H1 (cell line): ENCODE data around the gene HMX1. TPM values are rescaled to one million over a fixed set of nuclear protein-coding genes. Genes with fewer than 3 reads are reported as not detected.

Source experiments
- CTCF ChIA-PET: fragments of 300-600 bp; sonication (Branson Sonifier 250); formaldehyde crosslinking; loops from one replicate; lab custom pipeline; 2021; ENCODE audit not compliant: partially characterized antibody; lab: Charles Lee
- POLR2A ChIA-PET: fragments of 300-600 bp; sonication (Branson Sonifier 250); formaldehyde crosslinking; loops from one replicate; lab custom pipeline; 2021; ENCODE audit warnings: inconsistent platforms; ENCODE audit not compliant: partially characterized antibody; lab: Charles Lee
- DNase-seq, 2 experiments: peaks; one replicate each; pipeline versions ENCODE4 v3.0.0 to v3.0.0-alpha.2; 2010 to 2022; ENCODE audit warnings: low spot score in 2 of 2, low read depth in 1 of 2, mixed read lengths in 1 of 2
- FAIRE-seq: peaks from 2 replicates; lab custom pipeline; 2011; peaks lifted over from hg19 to GRCh38; lab: Jason Lieb, UNC
- H2AFZ ChIP-seq: 2 replicates; pipeline ENCODE4 v1.8.1; 2012; ENCODE audit warnings: low read length, inconsistent platforms
- H2AK5ac ChIP-seq: 2 replicates; pipeline ENCODE4 v1.6.1; 2013; ENCODE audit warnings: low read depth, low read length
- H2BK120ac ChIP-seq: replicated peaks from 2 replicates; pipeline ENCODE3; 2013; ENCODE audit warnings: low read depth, low read length, inconsistent platforms
- H2BK12ac ChIP-seq: 2 replicates; pipeline ENCODE4 v1.6.1; 2013; ENCODE audit warnings: low read depth, low read length
- H2BK15ac ChIP-seq: 2 replicates; pipeline ENCODE4 v1.6.1; 2013; ENCODE audit warnings: low read length
- H2BK20ac ChIP-seq: 2 replicates; pipeline ENCODE4 v1.6.1; 2013; ENCODE audit warnings: low read length
- H2BK5ac ChIP-seq: 2 replicates; pipeline ENCODE4 v1.6.1; 2013; ENCODE audit warnings: low read depth, low read length
- H3K14ac ChIP-seq: 2 replicates; pipeline ENCODE4 v1.6.1; 2013; ENCODE audit warnings: inconsistent platforms; ENCODE audit not compliant: insufficient read length
- H3K18ac ChIP-seq: 2 replicates; pipeline ENCODE4 v1.6.1; 2013; ENCODE audit warnings: low read length; ENCODE audit errors: extremely low read depth
- H3K23ac ChIP-seq: 2 replicates; pipeline ENCODE4 v1.6.1; 2013; ENCODE audit warnings: inconsistent platforms; ENCODE audit not compliant: insufficient read length
- H3K23me2 ChIP-seq: 2 replicates; pipeline ENCODE4 v1.6.1; 2013; ENCODE audit warnings: low read depth, low read length
- H3K27ac ChIP-seq: 2 replicates; pipeline ENCODE4 v1.6.1; 2011; ENCODE audit warnings: low read depth, low read length, inconsistent platforms
- H3K27me3 ChIP-seq, 4 experiments: replicated peaks in 1 of 4; 1 replicate in 1 of 4; 2 replicates in 3 of 4; pipeline versions ENCODE4 v1.6.1 to v1.8.1; 2011 to 2013; ENCODE audit warnings: low read length in 3 of 4, mild to moderate bottlenecking in 3 of 4, inconsistent platforms in 2 of 4, mixed read lengths in 2 of 4, moderate library complexity in 1 of 4; ENCODE audit not compliant: control insufficient read depth in 3 of 4, insufficient read depth in 3 of 4; ENCODE audit errors: extremely low read depth in 1 of 4
- H3K36me3 ChIP-seq, 4 experiments: 2 replicates each; pipeline versions ENCODE4 v1.6.1 to v1.8.1; 2011 to 2013; ENCODE audit warnings: mild to moderate bottlenecking in 4 of 4, low read length in 3 of 4, moderate library complexity in 2 of 4, control low read depth in 1 of 4, inconsistent platforms in 1 of 4; ENCODE audit not compliant: insufficient read depth in 4 of 4, control insufficient read depth in 2 of 4
- H3K4ac ChIP-seq: replicated peaks from 2 replicates; pipeline ENCODE3; 2013; ENCODE audit warnings: low read length, low read depth, mixed read lengths, inconsistent platforms; ENCODE audit not compliant: insufficient read length
- H3K4me1 ChIP-seq, 4 experiments: replicated peaks in 1 of 4; 1 replicate in 1 of 4; 2 replicates in 3 of 4; pipeline versions ENCODE4 v1.6.1 to v1.8.1; 2011 to 2013; ENCODE audit warnings: low read length in 3 of 4, inconsistent platforms in 2 of 4, mixed read lengths in 1 of 4; ENCODE audit not compliant: insufficient read depth in 4 of 4, control insufficient read depth in 3 of 4
- H3K4me2 ChIP-seq, 2 experiments: 2 replicates each; pipeline versions ENCODE4 v1.6.1 to v1.8.1; 2011 to 2013; ENCODE audit warnings: low read depth in 2 of 2, low read length in 2 of 2, control low read depth in 1 of 2, inconsistent platforms in 1 of 2, mild to moderate bottlenecking in 1 of 2; ENCODE audit not compliant: insufficient read depth in 1 of 2
- H3K4me3 ChIP-seq, 4 experiments: fragments of 200-600, 300-600 bp in 1 of 4; sonication (generic), shearing (Covaris generic), sonication (Bioruptor Twin) in 1 of 4; 2 replicates each; pipeline versions ENCODE4 v1.5.1 to v1.8.1; 2011 to 2016; ENCODE audit warnings: low read length in 4 of 4, low read depth in 3 of 4, control low read depth in 2 of 4, inconsistent platforms in 2 of 4, mild to moderate bottlenecking in 2 of 4, mixed read lengths in 1 of 4, moderate library complexity in 1 of 4; ENCODE audit not compliant: insufficient read depth in 2 of 4; ENCODE audit errors: extremely low read depth in 1 of 4
- H3K56ac ChIP-seq: replicated peaks from 2 replicates; pipeline ENCODE3; 2013; ENCODE audit warnings: low read depth, mild to moderate bottlenecking, mixed read lengths, low read length, inconsistent platforms; ENCODE audit not compliant: insufficient read length
- H3K79me1 ChIP-seq: 2 replicates; pipeline ENCODE4 v1.6.1; 2013; ENCODE audit warnings: low read depth, low read length, control low read depth
- H3K79me2 ChIP-seq, 2 experiments: 2 replicates each; pipeline versions ENCODE4 v1.6.1 to v1.8.1; 2012 to 2013; ENCODE audit warnings: low read length in 2 of 2, mild to moderate bottlenecking in 2 of 2, inconsistent platforms in 1 of 2; ENCODE audit not compliant: insufficient read depth in 2 of 2, control insufficient read depth in 1 of 2
- H3K9ac ChIP-seq, 4 experiments: replicated peaks in 1 of 4; 1 replicate in 1 of 4; 2 replicates in 3 of 4; pipeline versions ENCODE4 v1.6.1 to v1.8.1; 2011 to 2013; ENCODE audit warnings: low read depth in 3 of 4, low read length in 3 of 4, control low read depth in 2 of 4, mild to moderate bottlenecking in 2 of 4, moderate library complexity in 2 of 4, inconsistent platforms in 1 of 4; ENCODE audit errors: extremely low read depth in 1 of 4
- H3K9me3 ChIP-seq, 2 experiments: 2 replicates each; pipeline versions ENCODE4 v1.6.1 to v1.8.1; 2012 to 2013; ENCODE audit warnings: mild to moderate bottlenecking in 2 of 2, moderate library complexity in 2 of 2, control low read depth in 1 of 2, inconsistent platforms in 1 of 2, low read depth in 1 of 2, low read length in 1 of 2, mixed read lengths in 1 of 2; ENCODE audit not compliant: insufficient read depth in 2 of 2
- H4K20me1 ChIP-seq, 2 experiments: replicated peaks in 1 of 2; 2 replicates each; pipeline versions ENCODE3 to v1.8.1; 2011 to 2013; ENCODE audit warnings: inconsistent platforms in 2 of 2, low read length in 2 of 2, mild to moderate bottlenecking in 1 of 2; ENCODE audit not compliant: insufficient read depth in 2 of 2, control insufficient read depth in 1 of 2
- H4K5ac ChIP-seq: 2 replicates; pipeline ENCODE4 v1.6.1; 2013; ENCODE audit warnings: low read length, low read depth, mixed read lengths, inconsistent platforms; ENCODE audit not compliant: insufficient read length
- H4K8ac ChIP-seq: 2 replicates; pipeline ENCODE4 v1.8.0; 2013; ENCODE audit warnings: mild to moderate bottlenecking, moderate library complexity, low read length, inconsistent platforms; ENCODE audit not compliant: insufficient read depth; ENCODE audit errors: extremely low read depth
- H4K91ac ChIP-seq: replicated peaks from 2 replicates; pipeline ENCODE3; 2013; ENCODE audit warnings: low read length, mixed read lengths, inconsistent platforms; ENCODE audit not compliant: insufficient read length
- JUND ChIP-seq: IDR thresholded peaks from 2 replicates; pipeline ENCODE4 v1.6.1; 2011; ENCODE audit warnings: mild to moderate bottlenecking, improper control_type of control experiment, low read length
- KDM1A ChIP-seq: fragments of 200-600, 300-600 bp; sonication (generic); IDR thresholded peaks from 2 replicates; pipeline ENCODE4 v1.7.1; 2016; ENCODE audit warnings: mild to moderate bottlenecking, low read length, borderline replicate concordance
- RAD21 ChIP-seq, 2 experiments: IDR thresholded peaks in 1 of 2; conservative IDR thresholded peaks in 1 of 2; 2 replicates each; pipeline ENCODE4 v1.6.1; 2011; ENCODE audit warnings: low read depth in 2 of 2, low read length in 2 of 2, improper control_type of control experiment in 1 of 2, inconsistent platforms in 1 of 2, mild to moderate bottlenecking in 1 of 2, moderate library complexity in 1 of 2
- SRF ChIP-seq: IDR thresholded peaks from 2 replicates; pipeline ENCODE4 v1.6.1; 2011; ENCODE audit warnings: mild to moderate bottlenecking, low read depth, low read length, moderate library complexity
- WGBS, 2 experiments: shearing (Covaris generic) in 1 of 2; methylation state at CpG; one replicate each; pipeline versions ENCODE4 v1.1.6 to v1.1.7; 2013 to 2015; ENCODE audit warnings: low lambda C conversion rate in 2 of 2, mixed read lengths in 2 of 2, inconsistent platforms in 1 of 2, low coverage in 1 of 2, missing lambda C conversion rate in 1 of 2; ENCODE audit not compliant: insufficient replicate concordance in 2 of 2, insufficient coverage in 1 of 2, insufficient read length in 1 of 2; ENCODE audit errors: extremely low coverage in 1 of 2, missing lambda C conversion rate in 1 of 2; 5-methylcytosine and 5-hydroxymethylcytosine counted together
- polyA plus RNA-seq, 7 experiments: library from polyadenylated mRNA; depleted of rRNA in 3 of 7; stranded (reverse) in 5 of 7; unstranded in 2 of 7; fragments of >200 nt in 5 of 7; fragments of 200-250 nt in 2 of 7; gene quantifications; 1 replicate in 5 of 7; 2 replicates in 1 of 7; 4 replicates in 1 of 7; pipeline versions ENCODE4 v1.2.1 to v1.2.3, GENCODE V29; 2011 to 2013; ENCODE audit warnings: missing spikeins in 2 of 7, mixed read lengths in 2 of 7
- total RNA-seq: library from RNA; stranded (reverse); fragmentation: NEBNext Ultra II Directional; extraction: Animal tissue kit (Norgen Biotek cat#: 25700); gene quantifications from 2 replicates; pipeline ENCODE4 v1.2.1, GENCODE V29; 2021

Gene HMX1
- total and polyA plus RNA-seq, 2 of the 8 experiments (the other 6 are each of a cell fraction or from before 2014, with no cell fraction given), result 0.26 TPM; not detected in 1

DNA sequence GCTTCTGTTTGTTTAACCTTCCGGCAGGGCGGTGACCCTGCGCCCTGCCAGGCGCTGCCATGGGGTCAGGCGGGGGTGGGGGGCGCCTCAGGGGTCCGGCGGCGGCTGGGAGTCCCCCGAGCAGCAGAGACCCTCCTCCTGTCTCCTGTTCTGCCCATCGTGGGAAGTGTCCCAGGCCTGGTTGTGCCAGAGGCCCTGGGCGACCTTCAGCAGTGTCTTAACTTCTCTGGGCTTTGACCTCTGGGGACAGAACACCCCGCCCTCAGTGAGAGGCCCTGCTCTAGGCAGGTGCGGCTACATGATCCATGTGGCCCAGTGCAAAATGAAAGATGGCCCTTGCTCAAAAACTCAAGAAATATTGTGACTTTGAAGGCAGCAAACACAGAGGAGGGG, 22.8 kb upstream of the HMX1 start:
- Histone ChIP-seq H3K27me3 (peaks cover 63 to 83% (median 74%) of the 10 kb centered on the region in 4 experiments), H3K23me2 (peaks cover 12% of the 10 kb centered on the region; the same call in 1 of the 2 replicates), H4K91ac (no peak overlapping the region), H2BK120ac (no peak overlapping the region), H2BK20ac (no peak overlapping the region), H2BK5ac (no peak overlapping the region), H3K14ac (no peak overlapping the region), H3K9ac (no peak overlapping the region), H2AFZ (no peak overlapping the region), H3K4ac (no peak overlapping the region), H2BK15ac (no peak overlapping the region), H3K4me1 (peaks cover 0 to 40% (median 29%) of the 10 kb centered on the region in 4 experiments; a peak in 6 of 7 replicates), H3K36me3 (peaks cover 0 to 3% (median 0%) of the 10 kb centered on the region in 4 experiments; a peak in 1 of 8 replicates), H3K23ac (no peak overlapping the region), H4K20me1 (peaks cover 11 to 16% of the 10 kb centered on the region in 2 experiments), H2BK12ac (no peak overlapping the region), H3K9me3 (no peaks in the 10 kb centered on the region), H3K56ac (no peak overlapping the region), H3K4me3 (peak overlapping the region in 2 of 4 experiments; percentile 23 to 60; a peak in 3 of 8 replicates), H2AK5ac (no peak overlapping the region), H3K27ac (no peak overlapping the region), H3K79me2 (no peaks in the 10 kb centered on the region), H4K5ac (no peak overlapping the region), H3K18ac (no peak overlapping the region), H3K79me1 (no peaks in the 10 kb centered on the region), H3K4me2 (peak overlapping the region; percentile 80 to 88), H4K8ac (no peak overlapping the region)
- no peak for DNase-seq
- ChIA-PET CTCF (no interaction called here), POLR2A (interaction anchor here (0.6 kb wide), 1 partner anchor 463 kb away, joined by 4 read pairs; no protein-coding TSS in a partner anchor)
- 8% methylated on average over 13 of the region's 14 CpGs; no CpG with 5 or more reads in 1 of the 2 experiments for WGBS, 2 experiments
- no peak for FAIRE-seq
- TF ChIP-seq JUND (no peak), RAD21 (IDR thresholded peaks at IDR 0.05 in 1 of 2, conservative IDR thresholded peaks at IDR 0.05 in 1 of 2; ENCODE audit: low read depth in 2 of 2, low read length in 2 of 2) (no peak), KDM1A (0 out of 2 replicates have a peak, but pooled peaks have one; percentile 53), SRF (no peak)
